CD4-positive, CD25-positive, alpha-beta regulatory T cell (primary cell): ENCODE results near the gene P2RY11. TPM values are rescaled to one million over a fixed set of nuclear protein-coding genes. Genes with fewer than 3 reads are reported as not detected.
A peak's percentile ranks its signal among the peaks of the same experiment; 100 is the strongest.

ENCODE experiments used
- ATAC-seq, 2 donors: fragments of 150-1000 bp; cut with Tn5 transposase; one replicate each; pipeline ENCODE4 v1.10.0; 2021; ENCODE audit warnings: low read depth in 2 of 2, moderate number of reproducible peaks in 2 of 2, moderate library complexity in 1 of 2
- DNase-seq, 3 donors: peaks; one replicate each; pipeline versions ENCODE4 v3.0.0 to v3.0.0-alpha.2; 2012 to 2022; ENCODE audit warnings: mixed read lengths in 1 of 3
- H3K27ac ChIP-seq: one replicate; pipeline ENCODE4 v1.7.0; 2013; ENCODE audit warnings: mild to moderate bottlenecking, low read length; ENCODE audit not compliant: insufficient read depth, poor library complexity, severe bottlenecking
- H3K27me3 ChIP-seq: one replicate; pipeline ENCODE4 v1.7.0; 2013; ENCODE audit warnings: low read length; ENCODE audit not compliant: control insufficient read depth, insufficient read depth
- H3K36me3 ChIP-seq: one replicate; pipeline ENCODE4 v1.7.0; 2013; ENCODE audit warnings: mild to moderate bottlenecking, low read length, moderate library complexity; ENCODE audit not compliant: control insufficient read depth, insufficient read depth
- H3K4me1 ChIP-seq: 2 replicates; pipeline ENCODE4 v1.7.0; 2013; ENCODE audit warnings: mild to moderate bottlenecking, low read length; ENCODE audit not compliant: insufficient read depth, control insufficient read depth, poor library complexity, severe bottlenecking
- H3K4me3 ChIP-seq: one replicate; pipeline ENCODE4 v1.7.0; 2013; ENCODE audit warnings: low read depth, mild to moderate bottlenecking, low read length, moderate library complexity
- H3K9me3 ChIP-seq, 2 experiments: 1 replicate in 1 of 2; 2 replicates in 1 of 2; pipeline ENCODE4 v1.7.0; 2013; ENCODE audit warnings: low read length in 2 of 2, mild to moderate bottlenecking in 1 of 2, moderate library complexity in 1 of 2; ENCODE audit not compliant: control insufficient read depth in 2 of 2
- H3K27ac Mint-ChIP-seq, 3 donors: one replicate each; pipeline ENCODE4 v1.8.0; 2020 to 2022; ENCODE audit warnings: mild to moderate bottlenecking in 3 of 3, mixed read lengths in 3 of 3, moderate library complexity in 2 of 3
- H3K27me3 Mint-ChIP-seq: one replicate; pipeline ENCODE4 v1.8.0; 2022; ENCODE audit warnings: mild to moderate bottlenecking, mixed read lengths
- H3K36me3 Mint-ChIP-seq: one replicate; pipeline ENCODE4 v1.8.0; 2020; ENCODE audit warnings: mixed read lengths
- H3K4me1 Mint-ChIP-seq, 4 donors: one replicate each; pipeline ENCODE4 v1.8.0; 2020 to 2022; ENCODE audit warnings: mixed read lengths in 4 of 4, mild to moderate bottlenecking in 1 of 4
- H3K4me3 Mint-ChIP-seq, 4 donors: one replicate each; pipeline ENCODE4 v1.8.0; 2020 to 2022; ENCODE audit warnings: mild to moderate bottlenecking in 4 of 4, mixed read lengths in 4 of 4, moderate library complexity in 3 of 4
- H3K9me3 Mint-ChIP-seq, 7 donors: one replicate each; pipeline ENCODE4 v1.8.0; 2020 to 2022; ENCODE audit warnings: mixed read lengths in 7 of 7, mild to moderate bottlenecking in 3 of 7, moderate library complexity in 2 of 7
- polyA plus RNA-seq, 4 donors: library from polyadenylated mRNA; unstranded; fragments of 300-500 nt; fragmentation: Illumina TruSeq; gene quantifications; one replicate each; pipeline ENCODE4 v1.2.3, GENCODE V29; 2021
- total RNA-seq: library from RNA; stranded (reverse); gene quantifications from one replicate; pipeline ENCODE4 v1.2.3, GENCODE V29; 2022

Gene P2RY11
- total and polyA plus RNA-seq, 5 donors from 2014 or later: 0.64 to 23.0 (median 2.0) TPM

GRCh38 chr19:10106100-10106936 is 5.2 kb upstream of the P2RY11 start, which contains the start of gene PPAN:
Gene PPAN (plus strand): TSS chr19:10106362. CDS start chr19:10106395, 33 bp downstream.
- H3K9me3 Mint-ChIP-seq: peaks cover 0 to 2% (median 0%) of the 10 kb centered on the region in 7 donors
- ATAC-seq (peak; percentile 77 to 78), DNase-seq (peak; percentile 96 to 99 (median 98))
- peak within 1 kb of the TSS; percentile 94 to 98 (median 95) for H3K27ac Mint-ChIP-seq
- no peaks in the 10 kb centered on the region for H3K9me3 ChIP-seq
- H3K27me3 ChIP-seq: no peaks in the 10 kb centered on the region
- peaks cover 28% of the 10 kb centered on the region for H3K36me3 ChIP-seq
- H3K4me1 Mint-ChIP-seq: peaks cover 7 to 67% (median 29%) of the 10 kb centered on the region in 4 donors
- peak within 1 kb of the TSS; percentile 77 to 90 (median 88) for H3K4me3 Mint-ChIP-seq
- peaks cover 16% of the 10 kb centered on the region for H3K36me3 Mint-ChIP-seq
- H3K4me1 ChIP-seq: peaks cover 63% of the 10 kb centered on the region
- H3K4me3 ChIP-seq: peak within 1 kb of the TSS; percentile 69
- H3K27ac ChIP-seq: peak within 1 kb of the TSS; percentile 94
- peaks cover 9% of the 10 kb centered on the region for H3K27me3 Mint-ChIP-seq

GRCh38 chr19:10107254-10107653 is 4.2 kb upstream of the P2RY11 start:
- peaks cover 29% of the 10 kb centered on the region for H3K36me3 ChIP-seq
- Mint-ChIP-seq H3K27ac (peak overlapping the region; percentile 77 to 95 (median 94)), H3K36me3 (peaks cover 16% of the 10 kb centered on the region), H3K4me3 (peak overlapping the region; percentile 77 to 90 (median 86)), H3K4me1 (peaks cover 7 to 68% (median 31%) of the 10 kb centered on the region in 4 donors), H3K27me3 (peaks cover 9% of the 10 kb centered on the region), H3K9me3 (no peaks in the 10 kb centered on the region)
- no peaks in the 10 kb centered on the region for H3K27me3 ChIP-seq
- no peaks in the 10 kb centered on the region for H3K9me3 ChIP-seq
- H3K4me3 ChIP-seq: peak overlapping the region; percentile 69
- ATAC-seq (no peak), DNase-seq (no peak)
- peak overlapping the region; percentile 94 for H3K27ac ChIP-seq
- peaks cover 70% of the 10 kb centered on the region for H3K4me1 ChIP-seq

- peaks cover 70% of the 10 kb centered on the region for H3K4me1 ChIP-seq
- peak overlapping the region; percentile 77 to 90 (median 86) for H3K4me3 Mint-ChIP-seq
- peaks cover 9% of the 10 kb centered on the region for H3K27me3 Mint-ChIP-seq
- H3K27me3 ChIP-seq: no peaks in the 10 kb centered on the region
- no peak overlapping the region for H3K4me3 ChIP-seq
- H3K36me3 Mint-ChIP-seq: peaks cover 16% of the 10 kb centered on the region
- H3K9me3 ChIP-seq: no peaks in the 10 kb centered on the region
- H3K4me1 Mint-ChIP-seq: peaks cover 7 to 68% (median 33%) of the 10 kb centered on the region in 4 donors
- peak overlapping the region; percentile 94 for H3K27ac ChIP-seq
- peak overlapping the region; percentile 77 to 95 (median 94) for H3K27ac Mint-ChIP-seq
- no peak for DNase-seq
- no peak for ATAC-seq
- peaks cover 29% of the 10 kb centered on the region for H3K36me3 ChIP-seq
- H3K9me3 Mint-ChIP-seq: no peaks in the 10 kb centered on the region
These were observed 3.6 kb upstream of the P2RY11 start for GRCh38 chr19:10107817-10108367.

GRCh38 chr19:10109528-10109927 is 2.0 kb upstream of the P2RY11 start:
- DNase-seq: no peak
- no peaks in the 10 kb centered on the region for H3K9me3 Mint-ChIP-seq
- peak overlapping the region in 1 of 3 donors; percentile 38 for H3K27ac Mint-ChIP-seq
- Histone ChIP-seq H3K27ac (no peak overlapping the region), H3K36me3 (peaks cover 29% of the 10 kb centered on the region), H3K4me1 (peaks cover 64% of the 10 kb centered on the region), H3K4me3 (no peak overlapping the region), H3K9me3 (no peaks in the 10 kb centered on the region), H3K27me3 (no peaks in the 10 kb centered on the region)
- H3K4me1 Mint-ChIP-seq: peaks cover 7 to 63% (median 31%) of the 10 kb centered on the region in 4 donors
- H3K27me3 Mint-ChIP-seq: peaks cover 8% of the 10 kb centered on the region
- peak overlapping the region in 2 of 4 donors; percentile 22 to 58 for H3K4me3 Mint-ChIP-seq
- ATAC-seq: no peak
- peaks cover 16% of the 10 kb centered on the region for H3K36me3 Mint-ChIP-seq

GRCh38 chr19:10110076-10110971 is 1.2 kb upstream of the P2RY11 start:
- Histone ChIP-seq H3K36me3 (peaks cover 32% of the 10 kb centered on the region), H3K4me3 (no peak overlapping the region), H3K27ac (no peak overlapping the region), H3K9me3 (no peaks in the 10 kb centered on the region), H3K27me3 (no peaks in the 10 kb centered on the region), H3K4me1 (peaks cover 56% of the 10 kb centered on the region)
- no peak for ATAC-seq
- peaks cover 7 to 56% (median 24%) of the 10 kb centered on the region in 4 donors for H3K4me1 Mint-ChIP-seq
- no peaks in the 10 kb centered on the region for H3K9me3 Mint-ChIP-seq
- H3K4me3 Mint-ChIP-seq: peak overlapping the region in 3 of 4 donors; percentile 35 to 68 (median 61)
- peaks cover 16% of the 10 kb centered on the region for H3K36me3 Mint-ChIP-seq
- peaks cover 4% of the 10 kb centered on the region for H3K27me3 Mint-ChIP-seq
- no peak overlapping the region for H3K27ac Mint-ChIP-seq
- DNase-seq: no peak

- no peak overlapping the region for H3K4me3 ChIP-seq
- no peaks in the 10 kb centered on the region for H3K27me3 ChIP-seq
- H3K27ac Mint-ChIP-seq: no peak overlapping the region
- H3K9me3 Mint-ChIP-seq: no peaks in the 10 kb centered on the region
- peaks cover 7 to 50% (median 20%) of the 10 kb centered on the region in 4 donors for H3K4me1 Mint-ChIP-seq
- no peak overlapping the region for H3K27ac ChIP-seq
- H3K4me1 ChIP-seq: peaks cover 49% of the 10 kb centered on the region
- H3K36me3 ChIP-seq: peaks cover 38% of the 10 kb centered on the region
- ATAC-seq (no peak), DNase-seq (no peak)
- H3K36me3 Mint-ChIP-seq: peaks cover 16% of the 10 kb centered on the region
- H3K27me3 Mint-ChIP-seq: peaks cover under 1% of the 10 kb centered on the region
- peak overlapping the region in 3 of 4 donors; percentile 35 to 68 (median 61) for H3K4me3 Mint-ChIP-seq
- no peaks in the 10 kb centered on the region for H3K9me3 ChIP-seq
These were observed 548 bp upstream of the P2RY11 start for GRCh38 chr19:10110972-10111317.
